GM12878 (cell line): ENCODE data around the gene ARHGAP6. TPM values are rescaled to one million over a fixed set of nuclear protein-coding genes. Genes with fewer than 3 reads are reported as not detected.

Experiments used
- ATAC-seq: fragments of 200-7000 bp; cut with Tn5 transposase; 3 replicates; pipeline ENCODE4 v1.9.1; 2020; ENCODE audit warnings: mild to moderate bottlenecking, moderate library complexity
- BruUV-seq: library from RNA; stranded (reverse); fragments of 400-500 nt; replicated peaks from 2 replicates; lab custom pipeline; 2021; lab: Mats Ljungman, UMichigan
- CTCF ChIA-PET: fragments of 300-600 bp; sonication (Branson Sonifier 250); formaldehyde crosslinking; extraction: SDS; loops from one replicate; lab custom pipeline; 2021; ENCODE audit warnings: inconsistent platforms; lab: Yijun Ruan, JAX
- POLR2A ChIA-PET: fragments of 350-600 bp; formaldehyde crosslinking; extraction: SDS; loops from one replicate; lab custom pipeline; 2021; ENCODE audit warnings: inconsistent platforms; lab: Charles Lee
- RAD21 ChIA-PET: fragments of 300-600 bp; sonication (Branson Sonifier 250); formaldehyde crosslinking; loops from one replicate; lab custom pipeline; 2023; ENCODE audit warnings: antibody characterized with exemption; ENCODE audit not compliant: unreplicated experiment; lab: Charles Lee
- SMC1A ChIA-PET: fragments of 300-600 bp; sonication (Branson Sonifier 250); formaldehyde crosslinking; loops from one replicate; lab custom pipeline; 2023; ENCODE audit not compliant: unreplicated experiment, uncharacterized antibody; lab: Charles Lee
- DNase-seq: peaks from one replicate; pipeline ENCODE4 v3.0.0-alpha.2; 2011; ENCODE audit warnings: low read depth, low spot score
- FAIRE-seq: peaks from 3 replicates; lab custom pipeline; 2011; peaks lifted over from hg19 to GRCh38; lab: Jason Lieb, UNC
- H2AFZ ChIP-seq: 2 replicates; pipeline ENCODE4 v1.6.0; 2011; ENCODE audit warnings: low read depth, low read length, control low read depth; ENCODE audit not compliant: control insufficient read depth
- H3K27ac ChIP-seq: 2 replicates; pipeline ENCODE4 v1.5.1; 2011; ENCODE audit warnings: control low read depth; ENCODE audit not compliant: control insufficient read depth, insufficient read depth
- H3K27me3 ChIP-seq, 2 experiments: replicated peaks in 1 of 2; 2 replicates each; pipeline versions ENCODE4 v1.6.0 to v1.6.1; 2011; ENCODE audit warnings: low read length in 1 of 2; ENCODE audit not compliant: control insufficient read depth in 2 of 2, insufficient read depth in 2 of 2
- H3K36me3 ChIP-seq, 2 experiments: 2 replicates each; pipeline ENCODE4 v1.5.1; 2011; ENCODE audit warnings: low read length in 1 of 2; ENCODE audit not compliant: control insufficient read depth in 2 of 2, insufficient read depth in 2 of 2
- H3K4me1 ChIP-seq: 2 replicates; pipeline ENCODE4 v1.6.1; 2011; ENCODE audit warnings: mild to moderate bottlenecking, low read length, moderate library complexity, mixed read lengths; ENCODE audit not compliant: control insufficient read depth, insufficient read depth
- H3K4me2 ChIP-seq: 2 replicates; pipeline ENCODE4 v1.6.0; 2011; ENCODE audit warnings: control low read depth; ENCODE audit not compliant: control insufficient read depth, insufficient read depth
- H3K4me3 ChIP-seq: fragments of 200-600 bp; sonication (generic); 2 replicates; pipeline ENCODE4 v1.5.1; 2016
- H3K79me2 ChIP-seq: 2 replicates; pipeline ENCODE4 v1.6.0; 2011; ENCODE audit warnings: low read length; ENCODE audit not compliant: control insufficient read depth, insufficient read depth
- H3K9ac ChIP-seq: 2 replicates; pipeline ENCODE4 v1.8.0; 2011; ENCODE audit warnings: low read length, control low read depth, mixed read lengths; ENCODE audit not compliant: control insufficient read depth, insufficient read depth
- H3K9me3 ChIP-seq: replicated peaks from 3 replicates; pipeline ENCODE4 v1.5.1; 2011; ENCODE audit warnings: mild to moderate bottlenecking, low read length; ENCODE audit not compliant: control insufficient read depth, insufficient read depth
- H4K20me1 ChIP-seq: 2 replicates; pipeline ENCODE4 v1.6.0; 2011; ENCODE audit not compliant: control insufficient read depth, insufficient read depth
- BCL11A ChIP-seq: IDR thresholded peaks from 2 replicates; pipeline ENCODE4 v1.6.1; 2011; ENCODE audit warnings: low read depth, low read length
- BCL3 ChIP-seq: IDR thresholded peaks from 2 replicates; pipeline ENCODE4 v1.6.1; 2011; ENCODE audit warnings: borderline replicate concordance, low read depth, mild to moderate bottlenecking, moderate library complexity, low read length; ENCODE audit not compliant: insufficient read depth, poor library complexity, severe bottlenecking
- CEBPZ ChIP-seq: fragments of 150-350 bp; IDR thresholded peaks from 2 replicates; pipeline ENCODE4 v1.6.1; 2016; ENCODE audit warnings: low read depth, low read length
- CREB1 ChIP-seq: IDR thresholded peaks from 2 replicates; pipeline ENCODE4 v1.6.1; 2012; ENCODE audit warnings: low read depth, mild to moderate bottlenecking, inconsistent platforms
- IKZF2 ChIP-seq, 2 experiments: fragments of 450-650 bp; IDR thresholded peaks; 2 replicates each; pipeline ENCODE4 v1.6.1; 2017; ENCODE audit warnings: mild to moderate bottlenecking in 2 of 2, moderate library complexity in 2 of 2
- POLR2AphosphoS2 ChIP-seq: IDR thresholded peaks from 2 replicates; pipeline ENCODE4 v1.6.1; 2011; ENCODE audit warnings: low read depth, mild to moderate bottlenecking, low read length, improper control_type of control experiment, moderate library complexity
- RCOR1 ChIP-seq: conservative IDR thresholded peaks from 2 replicates; pipeline ENCODE4 v1.6.1; 2012; ENCODE audit warnings: low read depth, low read length, improper control_type of control experiment
- SMAD5 ChIP-seq: IDR thresholded peaks from 2 replicates; pipeline ENCODE4 v1.6.1; 2016; ENCODE audit warnings: antibody characterized with exemption, low read depth
- WGBS: methylation state at CpG from one replicate; pipeline ENCODE4 v1.1.6; 2016; ENCODE audit warnings: low lambda C conversion rate; ENCODE audit not compliant: insufficient replicate concordance, insufficient coverage; ENCODE audit errors: missing lambda C conversion rate; 5-methylcytosine and 5-hydroxymethylcytosine counted together
- in situ Hi-C: fragments of 300-500 bp; cut with MboI; formaldehyde crosslinking; loops from 9 replicates; pipeline ENCODE4 v1.14.3; 2018; ENCODE audit warnings: mixed read lengths
- intact Hi-C: fragments of 100-400 bp; cut with micrococcal nuclease; formaldehyde crosslinking; loops from one replicate; pipeline ENCODE4 v1.14.2; 2022; ENCODE audit not compliant: unreplicated experiment
- polyA plus RNA-seq, 11 experiments: library from polyadenylated mRNA; depleted of rRNA in 4 of 11; unstranded in 6 of 11; stranded (reverse) in 5 of 11; fragments of >200 nt; fragmentation: Nextera tagmentation in 4 of 11; fragmentation: Illumina TruSeq in 1 of 11; extraction: Ambion mirVana in 4 of 11; extraction: Trizol in 1 of 11; gene quantifications; 1 replicate in 1 of 11; 2 replicates in 10 of 11; pipeline versions ENCODE4 v1.2.1 to v1.2.3, GENCODE V29; 2011 to 2016; ENCODE audit warnings: inconsistent platforms in 2 of 11, missing spikeins in 2 of 11, low read depth in 1 of 11
- total RNA-seq, 4 experiments: library from RNA; depleted of rRNA in 3 of 4; stranded (reverse); fragments of >200 nt in 3 of 4; fragmentation: Illumina TruSeq in 1 of 4; extraction: Trizol in 1 of 4; gene quantifications; 2 replicates each; pipeline versions ENCODE4 v1.2.1 to v1.2.3, GENCODE V29; 2013 to 2021

Gene ARHGAP6
- total and polyA plus RNA-seq, 10 of the 15 experiments (the other 5 are each of a cell fraction or from before 2014, with no cell fraction given) = 0.20 to 1.8 (median 0.76) TPM

- H3K4me3 ChIP-seq = no peak overlapping the region
- TF ChIP-seq CREB1 = no peak
- TF ChIP-seq POLR2AphosphoS2 = no peak
- no peak for TF ChIP-seq BCL3
- TF ChIP-seq CEBPZ = no peak
- TF ChIP-seq RCOR1 = no peak
- no peak for TF ChIP-seq SMAD5
- TF ChIP-seq IKZF2 (IDR thresholded peaks at IDR 0.05) = peak in 1 of 2 experiments; percentile 22; a peak in 1 of 4 replicates
- TF ChIP-seq BCL11A = 0 out of 2 replicates have a peak, but pooled peaks have one; percentile 23
- H3K4me2 ChIP-seq = no peak overlapping the region
- ATAC-seq (no peak), DNase-seq (no peak), FAIRE-seq (no peak)
- H3K27ac ChIP-seq = no peak overlapping the region
- BruUV-seq = no TSS peak
- 4% methylated on average over 1 of the region's 1 CpG for WGBS
- CTCF ChIA-PET = no interaction called here
- intact Hi-C loops (loop anchor here (5.0 kb wide), 1 partner anchor 177 kb away; no protein-coding TSS in a partner anchor), in situ Hi-C loops (no loop called here)
- POLR2A ChIA-PET = no interaction called here
- no peaks in the 10 kb centered on the region for H3K9me3 ChIP-seq
- no peaks in the 10 kb centered on the region for H3K79me2 ChIP-seq
- H3K9ac ChIP-seq = no peak overlapping the region
- no peaks in the 10 kb centered on the region; a peak in 1 of 4 replicates for H3K27me3 ChIP-seq
- no peaks in the 10 kb centered on the region for H3K4me1 ChIP-seq
- H3K36me3 ChIP-seq = no peaks in the 10 kb centered on the region
- RAD21 ChIA-PET = no interaction called here
- H2AFZ ChIP-seq = no peak overlapping the region
- SMC1A ChIA-PET = no interaction called here
- H4K20me1 ChIP-seq = no peaks in the 10 kb centered on the region
These were observed 400.8 kb downstream of the ARHGAP6 start for GRCh38 chrX:11264925-11265324.
